ENCODE measurements around the gene STRN4. TPM values are rescaled to one million over a fixed set of nuclear protein-coding genes. Genes with fewer than 3 reads are reported as not detected.
"Not testable (repeated sequence)": the region's sequence is repeated elsewhere in the genome, so short reads cannot be mapped to it uniquely, and the experiment has no call there.

Gene STRN4
- polyA plus RNA-seq, 12 donors: 40.0 to 75.7 (median 44.8) TPM; not detected in 1

- not testable (repeated sequence) for DNase-seq
Measured at GRCh38 chr19:46777956-46778645, 31.9 kb upstream of the STRN4 start.

- DNase-seq: no peak
Measured at GRCh38 chr19:46776927-46777911, 31.0 kb upstream of the STRN4 start.

GRCh38 chr19:46775642-46776258, 29.5 kb upstream of the STRN4 start:
- no peak for DNase-seq

- no peak for DNase-seq
Measured at GRCh38 chr19:46773018-46773399, 26.8 kb upstream of the STRN4 start.

GRCh38 chr19:46772170-46773017, 26.1 kb upstream of the STRN4 start:
- DNase-seq: no peak

GRCh38 chr19:46768746-46769145, 22.5 kb upstream of the STRN4 start:
- not testable (repeated sequence) for DNase-seq

DNA sequence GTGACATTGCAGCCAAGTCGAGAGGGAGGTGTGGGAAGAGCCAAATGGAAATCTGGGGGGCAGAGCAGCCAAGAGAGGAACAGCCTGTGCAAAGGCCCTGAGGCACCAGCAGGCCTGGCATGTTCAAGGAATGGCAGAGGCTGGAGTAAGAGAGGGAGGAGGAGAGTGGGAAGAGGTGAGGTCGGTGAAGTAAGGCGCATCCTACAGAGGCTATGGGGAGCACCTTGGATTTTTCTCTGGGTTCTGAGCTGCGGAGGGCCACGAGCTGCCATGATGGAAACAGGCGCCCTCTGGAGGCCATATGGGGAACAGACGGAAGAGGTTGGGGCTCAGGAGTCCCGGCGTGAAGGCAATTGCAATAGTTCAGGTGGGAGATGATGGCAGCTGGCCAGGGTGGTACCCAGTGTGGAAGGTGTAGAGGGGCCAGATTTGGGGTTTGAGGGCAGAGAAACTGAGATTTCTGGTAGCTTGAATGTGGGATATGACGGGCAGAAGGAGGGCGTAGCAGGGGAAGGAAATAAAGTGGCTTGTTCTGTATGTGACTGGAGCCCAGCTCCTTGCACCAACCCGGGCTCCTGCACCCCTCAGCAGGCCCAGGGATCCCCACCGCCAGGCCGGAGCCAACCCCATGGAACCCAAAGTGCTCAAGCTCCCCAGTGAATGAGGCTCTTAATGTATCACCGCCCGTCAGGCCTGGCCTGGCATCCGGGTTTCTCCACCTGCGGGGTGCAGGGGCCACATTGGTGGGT, 20.5 kb upstream of the STRN4 start:
- DNase-seq: no peak

- DNase-seq: no peak
Measured at GRCh38 chr19:46764817-46765291, 18.6 kb upstream of the STRN4 start.

- DNase-seq: no peak
Measured at GRCh38 chr19:46762245-46762890, 16.1 kb upstream of the STRN4 start.

- DNase-seq: no peak
Measured at GRCh38 chr19:46761418-46761831, 15.2 kb upstream of the STRN4 start.

GRCh38 chr19:46760897-46761296, 14.6 kb upstream of the STRN4 start:
- DNase-seq: not testable (repeated sequence)

GRCh38 chr19:46760363-46760762, 14.1 kb upstream of the STRN4 start:
- DNase-seq: no peak

DNA sequence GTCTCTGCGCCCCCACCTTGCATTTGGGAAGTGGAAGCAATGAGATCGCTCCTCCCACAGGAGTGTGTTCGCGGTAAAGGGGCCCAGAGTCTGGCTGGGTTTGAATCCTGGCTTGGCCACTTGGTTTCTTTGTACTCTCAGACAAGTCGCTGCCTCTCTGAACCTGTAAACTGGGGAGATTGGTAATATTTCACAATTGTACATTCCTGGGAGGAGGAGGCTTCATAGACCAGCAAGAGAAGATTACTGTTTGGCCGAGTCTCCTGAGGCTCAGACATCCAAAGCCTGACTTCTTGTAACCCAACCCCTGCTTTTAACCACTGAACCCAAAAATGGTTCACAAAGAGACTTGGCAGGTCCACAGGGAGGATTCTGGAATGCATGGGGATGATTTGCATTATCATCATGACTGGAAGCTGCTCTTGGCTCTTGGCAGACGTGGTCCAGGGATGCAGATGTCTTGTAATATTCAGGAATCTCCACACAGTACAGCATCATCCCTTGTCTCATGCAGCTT, 13.6 kb upstream of the STRN4 start:
- DNase-seq: no peak

DNA sequence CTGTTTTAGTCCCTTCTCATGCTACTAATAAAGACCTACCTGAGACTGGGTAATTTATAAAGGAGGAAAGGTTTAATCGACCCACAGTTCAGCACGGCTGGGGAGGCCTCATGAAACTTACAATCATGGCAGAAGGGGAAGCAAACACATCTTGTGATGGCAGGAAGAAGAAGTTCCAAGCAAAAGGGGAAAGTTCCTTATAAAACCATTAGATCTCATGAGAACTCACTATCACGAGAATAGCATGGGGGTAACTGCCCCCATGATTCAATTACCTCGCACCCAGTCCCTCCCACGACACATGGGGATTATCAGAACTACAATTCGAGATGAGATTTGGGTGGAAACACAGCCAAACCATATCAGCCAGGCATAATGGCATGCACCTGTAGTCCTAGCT, 13.0 kb upstream of the STRN4 start:
- DNase-seq: no peak

GRCh38 chr19:46756544-46756888, 10.3 kb upstream of the STRN4 start:
- DNase-seq: no peak

- DNase-seq: no peak
Measured at GRCh38 chr19:46755853-46756543, 9.7 kb upstream of the STRN4 start.

DNA sequence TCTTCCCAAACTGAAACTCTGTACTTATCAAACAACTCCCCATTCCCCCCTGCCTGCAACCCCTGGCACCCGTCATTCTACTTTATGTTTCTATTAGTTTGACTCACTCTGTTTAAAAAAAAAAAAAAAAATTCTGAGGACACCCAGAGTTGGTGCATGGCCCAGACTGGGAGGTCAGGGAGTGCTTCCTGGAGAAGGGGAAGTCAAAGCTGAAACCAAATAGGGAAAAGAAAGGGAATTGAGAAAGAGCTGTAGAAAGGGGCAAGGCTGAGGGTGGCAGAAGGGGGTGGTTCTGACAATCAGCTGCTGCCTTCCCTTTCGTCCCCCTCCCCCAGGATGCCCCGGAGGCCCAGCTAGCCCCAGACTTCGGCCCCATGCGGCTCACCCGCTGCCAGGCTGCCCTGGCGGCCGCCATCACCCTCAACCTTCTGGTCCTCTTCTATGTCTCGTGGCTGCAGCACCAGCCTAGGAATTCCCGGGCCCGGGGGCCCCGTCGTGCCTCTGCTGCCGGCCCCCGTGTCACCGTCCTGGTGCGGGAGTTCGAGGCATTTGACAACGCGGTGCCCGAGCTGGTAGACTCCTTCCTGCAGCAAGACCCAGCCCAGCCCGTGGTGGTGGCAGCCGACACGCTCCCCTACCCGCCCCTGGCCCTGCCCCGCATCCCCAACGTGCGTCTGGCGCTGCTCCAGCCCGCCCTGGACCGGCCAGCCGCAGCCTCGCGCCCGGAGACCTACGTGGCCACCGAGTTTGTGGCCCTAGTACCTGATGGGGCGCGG, 9.0 kb upstream of the STRN4 start:
- DNase-seq: no peak

- DNase-seq: no peak
Measured at GRCh38 chr19:46753420-46754155, 7.3 kb upstream of the STRN4 start.

Data from muscle of arm (tissue), 12 donors.